CD4-positive, alpha-beta T cell (primary cell): Measurements from ENCODE around the gene FMNL2. TPM values are rescaled to one million over a fixed set of nuclear protein-coding genes. Genes with fewer than 3 reads are reported as not detected.

Experiments used
- ATAC-seq: fragments of 200-7000 bp; cut with Tn5 transposase; one replicate; pipeline ENCODE4 v1.10.0; 2022; ENCODE audit warnings: mild to moderate bottlenecking; ENCODE audit not compliant: poor library complexity
- CTCF ChIA-PET: fragments of 350-600 bp; sonication (Branson Sonifier 250); formaldehyde crosslinking; loops from one replicate; lab custom pipeline; 2021; ENCODE audit warnings: antibody characterized with exemption, inconsistent platforms; lab: Charles Lee
- POLR2A ChIA-PET: fragments of 350-600 bp; sonication (Branson Sonifier 250); formaldehyde crosslinking; loops from one replicate; lab custom pipeline; 2021; ENCODE audit warnings: antibody characterized with exemption, inconsistent platforms; lab: Charles Lee
- DNase-seq, 14 experiments: peaks; one replicate each; pipeline ENCODE4 v3.0.0-alpha.2; 2013 to 2020; ENCODE audit warnings: mixed read lengths in 2 of 14
- H3K27ac ChIP-seq, 2 donors: one replicate each; pipeline versions ENCODE4 v1.5.1 to v1.7.0; 2013; ENCODE audit warnings: low read length in 2 of 2, low read depth in 1 of 2, mild to moderate bottlenecking in 1 of 2
- H3K27me3 ChIP-seq, 2 experiments: 1 replicate in 1 of 2; 2 replicates in 1 of 2; pipeline versions ENCODE4 v1.6.1 to v1.7.0; 2013; ENCODE audit warnings: low read length in 2 of 2, control low read depth in 1 of 2, mild to moderate bottlenecking in 1 of 2, moderate library complexity in 1 of 2; ENCODE audit not compliant: insufficient read depth in 2 of 2, control insufficient read depth in 1 of 2
- H3K36me3 ChIP-seq: one replicate; pipeline ENCODE4 v1.6.1; 2013; ENCODE audit warnings: low read length, control low read depth; ENCODE audit not compliant: insufficient read depth
- H3K4me1 ChIP-seq: one replicate; pipeline ENCODE4 v1.6.1; 2013; ENCODE audit warnings: low read length, control low read depth; ENCODE audit not compliant: insufficient read depth
- H3K4me3 ChIP-seq: one replicate; pipeline ENCODE4 v1.5.1; 2013; ENCODE audit warnings: mild to moderate bottlenecking, low read length, moderate library complexity
- H3K9me3 ChIP-seq, 2 experiments: 1 replicate in 1 of 2; 2 replicates in 1 of 2; pipeline versions ENCODE4 v1.6.1 to v1.7.0; 2013; ENCODE audit warnings: low read length in 2 of 2, mild to moderate bottlenecking in 2 of 2, control low read depth in 1 of 2, moderate library complexity in 1 of 2; ENCODE audit not compliant: control insufficient read depth in 1 of 2, insufficient read depth in 1 of 2
- H3K27ac Mint-ChIP-seq: one replicate; pipeline ENCODE4 v1.8.0; 2020; ENCODE audit warnings: mixed read lengths
- H3K27me3 Mint-ChIP-seq: one replicate; pipeline ENCODE4 v1.8.0; 2021; ENCODE audit warnings: mixed read lengths
- H3K36me3 Mint-ChIP-seq: one replicate; pipeline ENCODE4 v1.8.0; 2021; ENCODE audit warnings: low read depth, mixed read lengths
- H3K4me1 Mint-ChIP-seq: one replicate; pipeline ENCODE4 v1.8.0; 2021; ENCODE audit warnings: low read depth, mixed read lengths
- H3K4me3 Mint-ChIP-seq: one replicate; pipeline ENCODE4 v1.8.0; 2020; ENCODE audit warnings: mild to moderate bottlenecking, mixed read lengths
- H3K9me3 Mint-ChIP-seq: one replicate; pipeline ENCODE4 v1.8.0; 2020; ENCODE audit warnings: mixed read lengths
- intact Hi-C, 2 experiments: fragments of 100-400 bp; cut with DNase I in 1 of 2; cut with micrococcal nuclease in 1 of 2; formaldehyde crosslinking; loops; one replicate each; pipeline versions ENCODE4 v1.15.1 to v1.9.0; 2023 to 2025; cut with DNase I, micrococcal nuclease
- total RNA-seq, 174 experiments: library from RNA in 2 of 174; stranded (reverse) in 2 of 174; gene quantifications; one replicate each; pipeline ENCODE4 v1.2.3 and lab custom pipeline; 2021 to 2026
- TF ChIP-seq, protein P1 (sequence below): fragments of 200-600 bp; IDR thresholded peaks from one replicate; pipeline ENCODE4 v1.8.0; 2022; ENCODE audit warnings: antibody characterized with exemption, mild to moderate bottlenecking

The FMNL2 gene
- total RNA-seq, 2 experiments from 2014 or later, result 0.30 to 0.31 TPM

DNA sequence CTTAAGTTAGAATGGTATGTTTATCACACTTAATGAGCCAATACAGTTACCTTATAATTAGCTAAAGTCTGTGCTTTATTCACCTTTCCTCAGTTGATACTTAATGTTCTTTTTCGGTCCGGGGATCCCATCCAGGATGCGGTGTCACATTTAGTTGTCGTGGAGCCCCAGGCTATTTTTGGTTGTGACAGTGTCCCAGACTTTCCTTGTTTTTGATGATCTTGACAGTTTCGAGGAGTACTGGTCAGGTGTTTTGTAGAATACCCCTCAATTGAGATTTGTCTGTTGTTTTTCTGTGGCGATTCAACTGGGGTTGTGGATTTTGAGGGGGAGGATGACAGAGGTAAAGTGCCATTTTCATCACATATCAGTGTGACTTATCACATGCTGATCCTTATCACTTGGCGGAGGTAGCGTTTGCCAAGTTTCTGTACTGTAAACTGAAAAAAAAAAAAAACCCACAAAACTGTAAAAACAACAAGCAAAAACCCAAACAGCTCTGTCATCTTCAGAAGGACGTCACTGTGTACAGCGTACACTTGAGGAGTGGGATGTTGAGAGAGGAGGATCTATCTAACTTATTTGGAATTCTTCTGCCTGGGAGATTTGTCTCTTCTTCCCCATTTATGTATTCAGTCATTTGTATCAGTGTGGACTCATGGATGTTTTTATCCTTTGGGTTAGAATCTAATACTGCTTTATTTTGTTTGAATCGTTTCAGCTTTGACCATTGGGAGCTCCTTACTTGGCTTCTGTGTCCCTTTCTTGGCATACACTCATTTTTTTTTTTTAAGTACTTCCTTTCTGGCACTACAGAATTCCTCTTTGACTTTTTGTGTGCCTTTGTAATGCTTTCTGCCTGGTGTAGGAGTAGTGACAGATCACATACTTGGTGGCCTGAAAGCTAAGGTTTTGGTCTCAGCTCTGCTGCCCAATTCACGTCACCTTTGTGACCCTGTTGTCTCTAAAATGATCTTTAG is 68.1 kb downstream of the FMNL2 start:
- TF ChIP-seq, protein P1, sequence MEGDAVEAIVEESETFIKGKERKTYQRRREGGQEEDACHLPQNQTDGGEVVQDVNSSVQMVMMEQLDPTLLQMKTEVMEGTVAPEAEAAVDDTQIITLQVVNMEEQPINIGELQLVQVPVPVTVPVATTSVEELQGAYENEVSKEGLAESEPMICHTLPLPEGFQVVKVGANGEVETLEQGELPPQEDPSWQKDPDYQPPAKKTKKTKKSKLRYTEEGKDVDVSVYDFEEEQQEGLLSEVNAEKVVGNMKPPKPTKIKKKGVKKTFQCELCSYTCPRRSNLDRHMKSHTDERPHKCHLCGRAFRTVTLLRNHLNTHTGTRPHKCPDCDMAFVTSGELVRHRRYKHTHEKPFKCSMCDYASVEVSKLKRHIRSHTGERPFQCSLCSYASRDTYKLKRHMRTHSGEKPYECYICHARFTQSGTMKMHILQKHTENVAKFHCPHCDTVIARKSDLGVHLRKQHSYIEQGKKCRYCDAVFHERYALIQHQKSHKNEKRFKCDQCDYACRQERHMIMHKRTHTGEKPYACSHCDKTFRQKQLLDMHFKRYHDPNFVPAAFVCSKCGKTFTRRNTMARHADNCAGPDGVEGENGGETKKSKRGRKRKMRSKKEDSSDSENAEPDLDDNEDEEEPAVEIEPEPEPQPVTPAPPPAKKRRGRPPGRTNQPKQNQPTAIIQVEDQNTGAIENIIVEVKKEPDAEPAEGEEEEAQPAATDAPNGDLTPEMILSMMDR, result no peak
- intact Hi-C loops, result no loop called here
- Histone ChIP-seq H3K4me1 (no peaks in the 10 kb centered on the region), H3K27me3 (peaks cover 2 to 6% of the 10 kb centered on the region in 2 experiments), H3K9me3 (no peaks in the 10 kb centered on the region), H3K4me3 (no peak overlapping the region), H3K27ac (no peak overlapping the region), H3K36me3 (no peaks in the 10 kb centered on the region)
- ChIA-PET CTCF (no interaction called here), POLR2A (interaction anchor here (0.6 kb wide), 1 partner anchor 261 kb away, joined by 3 read pairs; no protein-coding TSS in a partner anchor)
- Mint-ChIP-seq H3K4me1 (peaks cover 9% of the 10 kb centered on the region), H3K27me3 (peaks cover 11% of the 10 kb centered on the region), H3K36me3 (no peaks in the 10 kb centered on the region), H3K9me3 (no peaks in the 10 kb centered on the region), H3K27ac (no peak overlapping the region), H3K4me3 (no peak overlapping the region)
- peak; percentile 37 for ATAC-seq
- peak in 1 of 14 experiments; percentile 31 for DNase-seq

DNA sequence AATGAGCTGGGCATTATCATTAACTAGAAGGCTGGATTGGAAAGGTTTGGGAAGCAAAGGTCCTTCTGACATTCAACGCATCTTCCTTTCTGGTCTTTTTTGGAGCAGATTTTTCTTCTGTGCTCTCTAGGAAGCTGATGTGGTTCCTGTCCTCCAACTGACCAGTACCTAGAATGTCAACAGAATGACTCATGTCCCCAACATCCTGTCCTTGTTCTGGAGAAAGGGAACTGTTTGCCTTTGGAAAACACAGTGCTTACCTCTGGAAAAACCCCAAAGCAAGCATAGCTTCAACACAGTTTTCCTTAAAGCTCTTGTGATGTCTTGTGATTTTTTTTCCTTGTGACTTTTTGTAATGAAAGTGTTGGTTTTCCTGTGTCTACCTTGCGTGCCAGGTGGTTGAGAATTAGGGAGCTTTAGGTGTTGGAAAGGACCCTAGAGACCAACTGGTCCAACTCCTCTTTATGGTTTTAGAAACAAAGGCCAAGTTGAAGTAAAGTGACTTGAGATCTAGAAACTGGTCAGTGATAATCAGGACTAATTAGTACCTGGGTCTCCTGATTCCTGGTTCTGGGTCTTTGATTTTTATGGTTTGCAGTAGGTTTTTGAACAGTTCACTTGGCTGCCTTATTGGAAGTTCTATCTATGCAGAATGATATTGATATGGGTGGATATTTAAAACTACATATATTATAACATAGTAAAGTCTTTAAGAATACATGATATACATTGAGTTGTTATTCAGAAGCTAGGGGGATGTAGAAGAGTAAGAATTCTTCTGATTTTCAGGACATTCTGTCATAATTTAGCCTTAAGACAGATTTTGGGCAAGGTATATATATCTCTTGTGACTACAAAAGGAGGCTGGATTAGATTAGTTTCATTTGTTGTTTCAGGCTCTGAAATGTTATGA is 70.5 kb downstream of the FMNL2 start:
- no peak overlapping the region for H3K4me3 Mint-ChIP-seq
- no peaks in the 10 kb centered on the region for H3K36me3 Mint-ChIP-seq
- TF ChIP-seq, protein P1, result no peak
- H3K27ac Mint-ChIP-seq, result no peak overlapping the region
- H3K4me1 Mint-ChIP-seq, result peaks cover 9% of the 10 kb centered on the region
- H3K27me3 Mint-ChIP-seq, result peaks cover 6% of the 10 kb centered on the region
- H3K9me3 ChIP-seq, result no peaks in the 10 kb centered on the region
- H3K4me1 ChIP-seq, result no peaks in the 10 kb centered on the region
- no peak overlapping the region for H3K4me3 ChIP-seq
- no peak overlapping the region for H3K27ac ChIP-seq
- DNase-seq, result no peak
- no peaks in the 10 kb centered on the region for H3K9me3 Mint-ChIP-seq
- peaks cover 0 to 16% of the 10 kb centered on the region in 2 experiments for H3K27me3 ChIP-seq
- ChIA-PET POLR2A (no interaction called here), CTCF (no interaction called here)
- ATAC-seq, result no peak
- intact Hi-C loops, result no loop called here
- H3K36me3 ChIP-seq, result no peaks in the 10 kb centered on the region

DNA sequence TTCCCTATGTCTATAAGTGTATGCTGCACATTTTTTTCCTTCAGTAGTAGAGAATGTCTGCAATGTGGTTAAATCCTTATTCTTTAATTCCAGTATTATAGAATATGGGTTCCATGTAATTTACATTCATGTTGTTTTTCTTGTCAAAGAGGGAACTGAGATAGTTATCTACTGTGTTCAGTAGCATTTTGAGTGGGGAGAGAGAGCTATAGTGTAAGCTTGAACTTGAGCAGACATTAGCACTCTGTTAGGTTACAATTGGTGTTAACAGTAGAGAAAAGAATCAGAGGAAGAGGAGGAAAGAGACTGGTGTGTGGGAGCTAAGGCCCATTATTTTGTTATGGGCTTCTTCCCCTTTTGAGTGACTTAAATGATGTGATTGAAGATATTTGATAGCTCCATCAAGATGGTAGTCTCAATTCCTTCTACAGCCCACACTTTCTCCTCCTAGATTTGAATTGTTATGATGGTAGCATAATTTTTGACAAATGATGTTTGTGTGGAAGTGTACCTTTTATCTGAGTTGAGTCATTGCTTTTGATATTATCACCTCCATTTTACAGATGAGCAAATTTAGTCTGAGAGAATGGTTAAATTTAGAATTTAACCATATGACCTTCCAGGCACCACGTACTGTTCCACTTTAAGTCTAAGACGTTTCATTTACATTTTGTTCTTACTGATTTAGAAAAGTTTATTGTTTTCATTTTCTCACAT is 71.3 kb downstream of the FMNL2 start:
- Mint-ChIP-seq H3K27ac (no peak overlapping the region), H3K4me1 (peaks cover 9% of the 10 kb centered on the region), H3K36me3 (no peaks in the 10 kb centered on the region), H3K27me3 (peaks cover 11% of the 10 kb centered on the region), H3K9me3 (no peaks in the 10 kb centered on the region), H3K4me3 (no peak overlapping the region)
- no peaks in the 10 kb centered on the region for H3K4me1 ChIP-seq
- no peaks in the 10 kb centered on the region for H3K9me3 ChIP-seq
- ChIA-PET POLR2A (no interaction called here), CTCF (no interaction called here)
- DNase-seq (no peak), ATAC-seq (no peak)
- no peaks in the 10 kb centered on the region for H3K36me3 ChIP-seq
- H3K27me3 ChIP-seq, result peaks cover 0 to 16% of the 10 kb centered on the region in 2 experiments
- TF ChIP-seq, protein P1, result no peak
- H3K4me3 ChIP-seq, result no peak overlapping the region
- H3K27ac ChIP-seq, result no peak overlapping the region
- intact Hi-C loops, result no loop called here
